ENCODE results near the gene RGS12. TPM values are rescaled to one million over a fixed set of nuclear protein-coding genes. Genes with fewer than 3 reads are reported as not detected.
"Not testable (repeated sequence)": the region's sequence is repeated elsewhere in the genome, so short reads cannot be mapped to it uniquely, and the experiment has no call there.

RGS12 gene
- total RNA-seq, 1 experiment from 2014 or later, result 48.5 TPM

- Histone ChIP-seq H3K27ac (peak overlapping the region; percentile 60), H3K4me1 (replicated peaks) (peaks cover 11% of the 10 kb centered on the region), H3K36me3 (peaks cover 5% of the 10 kb centered on the region; the same call in 1 of the 2 replicates), H3K9me3 (replicated peaks) (no peaks in the 10 kb centered on the region), H3K27me3 (replicated peaks) (no peaks in the 10 kb centered on the region), H3K4me3 (peak overlapping the region; percentile 75)
- DNase-seq (ENCODE audit: low read depth in 1 of 2, low spot score in 2 of 2), result peak in 1 of 2 experiments; percentile 4
These were observed 875 bp downstream of the RGS12 start for GRCh38 chr4:3293401-3294391.

GRCh38 chr4:3294401-3295241 lies 1.8 kb downstream of the RGS12 start:
- Histone ChIP-seq H3K27ac (no peak overlapping the region), H3K36me3 (peaks cover 5% of the 10 kb centered on the region; the same call in 1 of the 2 replicates), H3K9me3 (replicated peaks) (no peaks in the 10 kb centered on the region), H3K4me3 (no peak overlapping the region), H3K4me1 (replicated peaks) (peaks cover 11% of the 10 kb centered on the region), H3K27me3 (replicated peaks) (no peaks in the 10 kb centered on the region)
- DNase-seq (ENCODE audit: low read depth in 1 of 2, low spot score in 2 of 2), result peak in 1 of 2 experiments; percentile 16

GRCh38 chr4:3295837-3296624 lies 3.2 kb downstream of the RGS12 start:
- peak in 1 of 2 experiments; percentile 6 for DNase-seq (ENCODE audit: low read depth in 1 of 2, low spot score in 2 of 2)
- Histone ChIP-seq H3K4me3 (no peak overlapping the region), H3K27ac (no peak overlapping the region), H3K27me3 (replicated peaks) (no peaks in the 10 kb centered on the region), H3K36me3 (peaks cover 5% of the 10 kb centered on the region; the same call in 1 of the 2 replicates), H3K9me3 (replicated peaks) (no peaks in the 10 kb centered on the region), H3K4me1 (replicated peaks) (peaks cover 11% of the 10 kb centered on the region)

- H3K27me3 ChIP-seq (replicated peaks), result no peaks in the 10 kb centered on the region
These were observed 3.8 kb downstream of the RGS12 start for GRCh38 chr4:3296651-3297050.

GRCh38 chr4:3297066-3297859 lies 4.4 kb downstream of the RGS12 start:
- no peaks in the 10 kb centered on the region for H3K9me3 ChIP-seq (replicated peaks)
- peaks cover 15% of the 10 kb centered on the region for H3K4me1 ChIP-seq (replicated peaks)
- no peak overlapping the region for H3K4me3 ChIP-seq
- peak in 1 of 2 experiments; percentile 2 for DNase-seq (ENCODE audit: low read depth in 1 of 2, low spot score in 2 of 2)
- H3K27me3 ChIP-seq (replicated peaks), result no peaks in the 10 kb centered on the region
- H3K27ac ChIP-seq, result no peak overlapping the region
- H3K36me3 ChIP-seq, result peaks cover 2% of the 10 kb centered on the region; the same call in 1 of the 2 replicates

More at GRCh38 chr4:3296651-3297050, 3.8 kb downstream of the RGS12 start:
- Histone ChIP-seq H3K27ac (no peak overlapping the region), H3K4me3 (no peak overlapping the region), H3K36me3 (peaks cover 5% of the 10 kb centered on the region; the same call in 1 of the 2 replicates), H3K9me3 (replicated peaks) (no peaks in the 10 kb centered on the region), H3K4me1 (replicated peaks) (peaks cover 13% of the 10 kb centered on the region)
- DNase-seq (ENCODE audit: low read depth in 1 of 2, low spot score in 2 of 2), result peak in 1 of 2 experiments; percentile 8

GRCh38 chr4:3299122-3299975 lies 6.5 kb downstream of the RGS12 start:
- no peaks in the 10 kb centered on the region for H3K9me3 ChIP-seq (replicated peaks)
- H3K4me1 ChIP-seq (replicated peaks), result peaks cover 27% of the 10 kb centered on the region
- H3K27me3 ChIP-seq (replicated peaks), result no peaks in the 10 kb centered on the region
- H3K4me3 ChIP-seq, result no peak overlapping the region
- no peak for DNase-seq (ENCODE audit: low read depth in 1 of 2, low spot score in 2 of 2)
- no peak overlapping the region for H3K27ac ChIP-seq
- H3K36me3 ChIP-seq, result no peaks in the 10 kb centered on the region

GRCh38 chr4:3299976-3300671 lies 7.3 kb downstream of the RGS12 start:
- DNase-seq (ENCODE audit: low read depth in 1 of 2, low spot score in 2 of 2), result no peak
- no peaks in the 10 kb centered on the region for H3K27me3 ChIP-seq (replicated peaks)
- no peaks in the 10 kb centered on the region for H3K9me3 ChIP-seq (replicated peaks)
- no peak overlapping the region for H3K27ac ChIP-seq
- no peaks in the 10 kb centered on the region for H3K36me3 ChIP-seq
- H3K4me1 ChIP-seq (replicated peaks), result peaks cover 32% of the 10 kb centered on the region
- no peak overlapping the region for H3K4me3 ChIP-seq

GRCh38 chr4:3300882-3301281 lies 8.1 kb downstream of the RGS12 start:
- not testable (repeated sequence) for H3K27me3 ChIP-seq (replicated peaks); H3K36me3 ChIP-seq; H3K4me3 ChIP-seq; DNase-seq (ENCODE audit: low read depth in 1 of 2, low spot score in 2 of 2); H3K9me3 ChIP-seq (replicated peaks); H3K27ac ChIP-seq
- peaks cover 40% of the 10 kb centered on the region for H3K4me1 ChIP-seq (replicated peaks)

- Histone ChIP-seq H3K27me3 (replicated peaks) (no peaks in the 10 kb centered on the region), H3K36me3 (no peaks in the 10 kb centered on the region), H3K4me1 (replicated peaks) (peaks cover 44% of the 10 kb centered on the region), H3K27ac (peak overlapping the region; percentile 66), H3K9me3 (replicated peaks) (no peaks in the 10 kb centered on the region), H3K4me3 (no peak overlapping the region)
- DNase-seq (ENCODE audit: low read depth in 1 of 2, low spot score in 2 of 2), result no peak
These were observed 8.8 kb downstream of the RGS12 start for GRCh38 chr4:3301450-3302172.

- Histone ChIP-seq H3K4me3 (no peak overlapping the region), H3K36me3 (no peaks in the 10 kb centered on the region), H3K4me1 (replicated peaks) (peaks cover 44% of the 10 kb centered on the region), H3K27me3 (replicated peaks) (no peaks in the 10 kb centered on the region), H3K27ac (peak overlapping the region; percentile 66), H3K9me3 (replicated peaks) (no peaks in the 10 kb centered on the region)
- peak; percentile 68 to 87 for DNase-seq (ENCODE audit: low read depth in 1 of 2, low spot score in 2 of 2)
These were observed 9.5 kb downstream of the RGS12 start for GRCh38 chr4:3302173-3302785.
